ENCODE measurements around the gene F2.

DNA sequence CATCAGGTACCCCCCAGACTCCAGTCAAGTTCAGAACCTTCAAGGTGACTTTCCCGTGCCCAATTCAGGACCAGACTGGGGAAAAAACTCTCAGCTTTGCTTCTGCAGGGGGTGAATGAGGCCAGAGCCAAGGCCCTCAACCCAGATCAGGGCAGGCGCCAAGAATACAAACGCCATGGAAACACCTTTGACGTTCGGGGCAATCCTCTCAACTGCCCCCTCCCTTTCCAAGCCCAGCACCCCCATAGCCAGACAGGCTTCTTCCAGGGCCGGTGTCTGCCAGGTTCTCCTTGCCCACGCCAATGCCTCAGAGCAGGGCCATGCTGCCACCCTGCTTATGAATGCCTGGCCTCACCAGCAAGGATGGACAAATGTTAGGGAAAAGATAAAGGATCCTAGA, 24.4 kb upstream of the F2 start:
- TF ChIP-seq CTCF (IDR thresholded peaks at IDR 0.05), result no peak
- no peak for TF ChIP-seq POLR2A (IDR thresholded peaks at IDR 0.05)

All from adrenal gland (tissue), 5 donors.